Prostate gland (tissue), 2 donors: ENCODE measurements around the gene SIRPB1. TPM values are rescaled to one million over a fixed set of nuclear protein-coding genes. Genes with fewer than 3 reads are reported as not detected.
"Not testable (repeated sequence)": the region's sequence is repeated elsewhere in the genome, so short reads cannot be mapped to it uniquely, and the experiment has no call there.

Experiments used
- DNase-seq: peaks from one replicate; pipeline ENCODE4 v3.0.0-alpha.2; 2019; ENCODE audit warnings: low spot score
- H3K27ac ChIP-seq, 2 donors: fragments of 200-600 bp; sonication (generic); 2 replicates each; pipeline ENCODE4 v1.5.1; 2017 to 2019
- H3K27me3 ChIP-seq: fragments of 200-600 bp; sonication (generic); replicated peaks from 2 replicates; pipeline ENCODE4 v1.5.1; 2019; ENCODE audit not compliant: insufficient read depth
- H3K36me3 ChIP-seq, 2 donors: fragments of 200-600 bp; sonication (generic); 1 replicate in 1 of 2; 2 replicates in 1 of 2; pipeline versions ENCODE4 v1.5.1 to v1.8.1; 2017 to 2019
- H3K4me1 ChIP-seq: fragments of 200-600 bp; sonication (generic); replicated peaks from 2 replicates; pipeline ENCODE4 v1.5.1; 2019
- H3K4me3 ChIP-seq, 2 donors: fragments of 200-600 bp; sonication (generic); 2 replicates each; pipeline ENCODE4 v1.5.1; 2017 to 2019
- H3K9me3 ChIP-seq: fragments of 200-600 bp; sonication (generic); 2 replicates; pipeline ENCODE4 v1.5.1; 2017
- CTCF ChIP-seq, 4 experiments: fragments of 200-600 bp in 2 of 4; fragments of 450-650 bp in 2 of 4; sonication (generic) in 2 of 4; IDR thresholded peaks; 1 replicate in 3 of 4; 2 replicates in 1 of 4; pipeline ENCODE4 v1.5.1; 2016 to 2019; ENCODE audit warnings: antibody characterized with exemption in 4 of 4, mild to moderate bottlenecking in 2 of 4, moderate library complexity in 2 of 4
- POLR2A ChIP-seq: fragments of 450-650 bp; IDR thresholded peaks from one replicate; pipeline ENCODE4 v1.6.1; 2016; ENCODE audit warnings: antibody characterized with exemption, mild to moderate bottlenecking
- POLR2AphosphoS5 ChIP-seq: sonication (generic); formaldehyde crosslinking; IDR thresholded peaks from one replicate; pipeline ENCODE4 v1.6.1; 2017; ENCODE audit warnings: antibody characterized with exemption
- WGBS: methylation state at CpG from one replicate; pipeline ENCODE4 v1.1.5; 2018; 5-methylcytosine and 5-hydroxymethylcytosine counted together
- intact Hi-C: fragments of 100-400 bp; cut with DNase I; formaldehyde crosslinking; loops from one replicate; pipeline ENCODE4 v1.14.2; 2022
- total RNA-seq, 2 donors: library from RNA; depleted of rRNA; stranded (reverse); fragments of >200 nt; gene quantifications; one replicate each; pipeline ENCODE4 v1.1.0, GENCODE V29; 2016

SIRPB1 gene
- total RNA-seq, 2 donors from 2014 or later, result 3.9 TPM; not detected in 1

- Histone ChIP-seq H3K27ac (no peak overlapping the region), H3K4me1 (no peaks in the 10 kb centered on the region), H3K4me3 (no peak overlapping the region), H3K36me3 (no peaks in the 10 kb centered on the region), H3K9me3 (no peaks in the 10 kb centered on the region), H3K27me3 (no peaks in the 10 kb centered on the region)
- TF ChIP-seq CTCF (IDR thresholded peaks at IDR 0.05) (no peak), POLR2A (no peak)
- 57% methylated on average over 3 of the region's 3 CpGs for WGBS
- no peak for DNase-seq
- intact Hi-C loops, result no loop called here
These were observed 31.7 kb upstream of the SIRPB1 start for GRCh38 chr20:1651268-1652058.

DNA sequence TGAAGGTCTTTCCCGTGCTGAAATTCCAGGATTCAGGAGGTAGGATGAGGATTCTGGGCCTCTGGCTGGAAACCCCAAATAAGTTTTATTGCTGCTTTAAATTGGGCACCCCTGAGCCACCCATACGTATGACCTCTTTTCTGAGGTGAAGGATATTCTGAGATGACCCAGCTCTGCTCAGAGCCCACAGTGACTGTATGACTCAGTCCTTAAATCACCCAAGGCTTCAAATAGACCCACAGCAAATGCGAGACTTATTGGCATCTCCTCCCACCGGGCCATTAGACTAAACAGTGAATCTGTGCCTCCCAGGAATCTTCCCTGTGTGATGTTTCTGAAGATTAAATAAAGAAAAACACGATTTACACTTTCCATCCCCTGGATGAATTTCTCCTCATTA is 28.3 kb upstream of the SIRPB1 start:
- WGBS, result 68% methylated on average over 5 of the region's 5 CpGs

GRCh38 chr20:1646975-1647431 is 27.2 kb upstream of the SIRPB1 start:
- 94% methylated on average over 3 of the region's 3 CpGs for WGBS
- no peaks in the 10 kb centered on the region for H3K4me1 ChIP-seq
- no peak overlapping the region for H3K27ac ChIP-seq
- no peak overlapping the region for H3K4me3 ChIP-seq
- TF ChIP-seq POLR2A, result no peak
- no peak for TF ChIP-seq POLR2AphosphoS5
- no peak for TF ChIP-seq CTCF (IDR thresholded peaks at IDR 0.05)
- no peak for DNase-seq
- H3K9me3 ChIP-seq, result no peaks in the 10 kb centered on the region
- no peaks in the 10 kb centered on the region for H3K36me3 ChIP-seq
- no peaks in the 10 kb centered on the region for H3K27me3 ChIP-seq
- intact Hi-C loops, result no loop called here

More for the DNA sequence above, 28.3 kb upstream of the SIRPB1 start:
- Histone ChIP-seq H3K9me3 (no peaks in the 10 kb centered on the region), H3K4me3 (no peak overlapping the region), H3K36me3 (no peaks in the 10 kb centered on the region), H3K27ac (no peak overlapping the region), H3K27me3 (no peaks in the 10 kb centered on the region), H3K4me1 (no peaks in the 10 kb centered on the region)
- TF ChIP-seq CTCF (IDR thresholded peaks at IDR 0.05) (no peak), POLR2AphosphoS5 (no peak), POLR2A (no peak)
- DNase-seq, result no peak
- intact Hi-C loops, result no loop called here

GRCh38 chr20:1644101-1644962 is 24.5 kb upstream of the SIRPB1 start:
- 87% methylated on average over 8 of the region's 8 CpGs for WGBS
- no peak for DNase-seq
- intact Hi-C loops, result no loop called here
- Histone ChIP-seq H3K4me1 (no peaks in the 10 kb centered on the region), H3K27ac (no peak overlapping the region), H3K4me3 (no peak overlapping the region), H3K9me3 (no peaks in the 10 kb centered on the region), H3K27me3 (no peaks in the 10 kb centered on the region), H3K36me3 (no peaks in the 10 kb centered on the region)
- TF ChIP-seq POLR2AphosphoS5 (no peak), POLR2A (no peak), CTCF (IDR thresholded peaks at IDR 0.05) (no peak)

GRCh38 chr20:1638643-1639042 is 18.8 kb upstream of the SIRPB1 start:
- H3K27ac ChIP-seq, H3K9me3 ChIP-seq, H3K36me3 ChIP-seq, H3K27me3 ChIP-seq, H3K4me3 ChIP-seq, intact Hi-C loops, H3K4me1 ChIP-seq, DNase-seq: not testable (repeated sequence)
- 70% methylated on average over 2 of the region's 2 CpGs for WGBS
